ENCODE results near the gene PIK3C2G. TPM values are rescaled to one million over a fixed set of nuclear protein-coding genes. Genes with fewer than 3 reads are reported as not detected.

The PIK3C2G gene
- total RNA-seq, 2 experiments from 2014 or later, result not detected

DNA sequence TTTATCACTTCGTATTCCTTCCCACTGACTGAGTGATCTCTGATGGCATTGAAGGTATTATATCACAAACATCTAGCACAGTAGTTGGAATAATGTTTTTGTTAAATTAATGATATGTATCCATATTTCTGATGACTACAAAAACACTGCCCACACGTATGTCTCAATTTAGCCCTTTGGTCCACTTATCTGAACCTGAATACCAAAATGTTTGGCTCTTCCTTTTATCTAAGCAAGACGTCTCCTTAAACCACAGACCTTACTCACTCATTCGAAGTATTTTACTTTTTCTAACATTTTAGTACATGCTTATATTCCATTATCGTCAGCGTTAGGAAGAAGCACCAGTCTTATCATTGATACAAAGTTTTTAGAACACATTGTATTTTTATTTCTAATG, 126.4 kb downstream of the PIK3C2G start:
- intact Hi-C loops (cut with micrococcal nuclease; ENCODE audit: unreplicated experiment), result no loop called here

DNA sequence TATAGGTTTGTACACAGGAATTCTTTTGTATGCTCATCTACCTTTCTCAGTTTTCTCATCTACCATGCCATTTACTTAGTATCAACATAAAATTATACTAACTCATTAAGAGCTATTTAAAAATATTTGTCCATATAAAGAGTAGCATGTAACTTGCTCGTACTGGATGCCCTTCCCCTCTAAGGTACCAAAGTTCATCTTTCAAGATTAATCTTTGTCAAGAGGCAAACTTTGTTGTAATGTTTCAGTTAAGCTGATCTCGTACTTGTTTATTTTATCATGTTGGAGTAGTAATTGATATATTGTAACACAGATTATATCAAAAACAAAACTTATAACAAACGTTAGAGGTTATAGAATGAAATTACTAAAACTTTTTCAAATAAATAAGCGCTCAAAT, 128.5 kb downstream of the PIK3C2G start:
- Histone ChIP-seq H3K9me3 (ENCODE audit: low read length) (no peaks in the 10 kb centered on the region), H3K4me2 (ENCODE audit: low read length) (no peak overlapping the region), H3K4me3 (ENCODE audit: low read depth, low read length, poor library complexity, severe bottlenecking) (no peak overlapping the region), H3K4me1 (ENCODE audit: insufficient read depth, low read length, poor library complexity, severe bottlenecking) (peaks cover 2% of the 10 kb centered on the region), H4K20me1 (ENCODE audit: insufficient read depth, low read length) (no peaks in the 10 kb centered on the region), H2AFZ (ENCODE audit: low read length) (no peak overlapping the region), H3K79me2 (ENCODE audit: insufficient read depth, low read depth, low read length) (no peaks in the 10 kb centered on the region), H3K36me3 (ENCODE audit: insufficient read depth, low read length) (no peaks in the 10 kb centered on the region), H3K27ac (ENCODE audit: low read depth, low read length, poor library complexity, severe bottlenecking) (no peak overlapping the region), H3K9me2 (ENCODE audit: insufficient read depth, low read length) (no peaks in the 10 kb centered on the region)
- POLR2A ChIA-PET, result no interaction called here
- CTCF ChIA-PET (ENCODE audit: unreplicated experiment), result no interaction called here
- intact Hi-C loops (cut with micrococcal nuclease; ENCODE audit: unreplicated experiment), result no loop called here
- BruUV-seq (replicated peaks), result no TSS peak
- TF ChIP-seq EZH2phosphoT487 (IDR thresholded peaks at IDR 0.05; ENCODE audit: borderline replicate concordance, low read depth, low read length), result no peak
- TF ChIP-seq, protein P1, sequence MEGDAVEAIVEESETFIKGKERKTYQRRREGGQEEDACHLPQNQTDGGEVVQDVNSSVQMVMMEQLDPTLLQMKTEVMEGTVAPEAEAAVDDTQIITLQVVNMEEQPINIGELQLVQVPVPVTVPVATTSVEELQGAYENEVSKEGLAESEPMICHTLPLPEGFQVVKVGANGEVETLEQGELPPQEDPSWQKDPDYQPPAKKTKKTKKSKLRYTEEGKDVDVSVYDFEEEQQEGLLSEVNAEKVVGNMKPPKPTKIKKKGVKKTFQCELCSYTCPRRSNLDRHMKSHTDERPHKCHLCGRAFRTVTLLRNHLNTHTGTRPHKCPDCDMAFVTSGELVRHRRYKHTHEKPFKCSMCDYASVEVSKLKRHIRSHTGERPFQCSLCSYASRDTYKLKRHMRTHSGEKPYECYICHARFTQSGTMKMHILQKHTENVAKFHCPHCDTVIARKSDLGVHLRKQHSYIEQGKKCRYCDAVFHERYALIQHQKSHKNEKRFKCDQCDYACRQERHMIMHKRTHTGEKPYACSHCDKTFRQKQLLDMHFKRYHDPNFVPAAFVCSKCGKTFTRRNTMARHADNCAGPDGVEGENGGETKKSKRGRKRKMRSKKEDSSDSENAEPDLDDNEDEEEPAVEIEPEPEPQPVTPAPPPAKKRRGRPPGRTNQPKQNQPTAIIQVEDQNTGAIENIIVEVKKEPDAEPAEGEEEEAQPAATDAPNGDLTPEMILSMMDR (conservative IDR thresholded peaks at IDR 0.05; ENCODE audit: low read length), result no peak
- DNase-seq (ENCODE audit: low spot score), result no peak

More for the DNA sequence above, 126.4 kb downstream of the PIK3C2G start:
- H2AFZ ChIP-seq (ENCODE audit: low read length), result no peak overlapping the region
- no TSS peak for BruUV-seq (replicated peaks)
- no peaks in the 10 kb centered on the region for H3K79me2 ChIP-seq (ENCODE audit: insufficient read depth, low read depth, low read length)
- H3K27ac ChIP-seq (ENCODE audit: low read depth, low read length, poor library complexity, severe bottlenecking), result no peak overlapping the region
- DNase-seq (ENCODE audit: low spot score), result no peak
- TF ChIP-seq, protein P1 (conservative IDR thresholded peaks at IDR 0.05; ENCODE audit: low read length), result no peak
- no peak for TF ChIP-seq EZH2phosphoT487 (IDR thresholded peaks at IDR 0.05; ENCODE audit: borderline replicate concordance, low read depth, low read length)
- H3K9me2 ChIP-seq (ENCODE audit: insufficient read depth, low read length), result no peaks in the 10 kb centered on the region
- ChIA-PET POLR2A (no interaction called here), CTCF (ENCODE audit: unreplicated experiment) (no interaction called here)
- H3K4me2 ChIP-seq (ENCODE audit: low read length), result no peak overlapping the region
- no peaks in the 10 kb centered on the region for H3K36me3 ChIP-seq (ENCODE audit: insufficient read depth, low read length)
- H3K4me3 ChIP-seq (ENCODE audit: low read depth, low read length, poor library complexity, severe bottlenecking), result no peak overlapping the region
- H4K20me1 ChIP-seq (ENCODE audit: insufficient read depth, low read length), result no peaks in the 10 kb centered on the region
- no peaks in the 10 kb centered on the region for H3K9me3 ChIP-seq (ENCODE audit: low read length)
- H3K4me1 ChIP-seq (ENCODE audit: insufficient read depth, low read length, poor library complexity, severe bottlenecking), result peaks cover 2% of the 10 kb centered on the region

DNA sequence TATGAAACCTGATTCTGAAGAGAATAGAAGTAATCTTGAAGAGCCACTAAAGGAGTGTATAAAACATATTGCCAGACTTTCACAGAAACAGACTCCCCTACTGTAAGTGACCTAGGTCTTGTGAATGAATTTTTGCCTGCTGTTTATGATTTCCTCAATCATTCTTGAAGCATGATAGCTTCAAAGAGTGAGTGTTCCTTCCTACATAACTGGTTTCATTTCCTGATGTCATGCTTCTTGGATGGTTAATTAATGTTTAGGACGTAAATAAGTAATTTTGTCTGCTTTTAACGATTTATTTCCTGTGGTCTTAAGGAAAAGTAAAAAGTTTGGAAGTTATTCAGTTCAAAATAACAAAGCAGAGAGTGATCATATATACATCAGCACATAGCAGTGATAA, 129.8 kb downstream of the PIK3C2G start:
- Histone ChIP-seq H2AFZ (ENCODE audit: low read length) (no peak overlapping the region), H4K20me1 (ENCODE audit: insufficient read depth, low read length) (no peaks in the 10 kb centered on the region), H3K4me2 (ENCODE audit: low read length) (no peak overlapping the region), H3K9me2 (ENCODE audit: insufficient read depth, low read length) (no peaks in the 10 kb centered on the region), H3K9me3 (ENCODE audit: low read length) (no peaks in the 10 kb centered on the region), H3K79me2 (ENCODE audit: insufficient read depth, low read depth, low read length) (no peaks in the 10 kb centered on the region), H3K4me3 (ENCODE audit: low read depth, low read length, poor library complexity, severe bottlenecking) (no peak overlapping the region), H3K4me1 (ENCODE audit: insufficient read depth, low read length, poor library complexity, severe bottlenecking) (peaks cover 2% of the 10 kb centered on the region), H3K27ac (ENCODE audit: low read depth, low read length, poor library complexity, severe bottlenecking) (no peak overlapping the region), H3K36me3 (ENCODE audit: insufficient read depth, low read length) (no peaks in the 10 kb centered on the region)
- BruUV-seq (replicated peaks), result no TSS peak
- TF ChIP-seq, protein P1 (conservative IDR thresholded peaks at IDR 0.05; ENCODE audit: low read length), result no peak
- no peak for TF ChIP-seq EZH2phosphoT487 (IDR thresholded peaks at IDR 0.05; ENCODE audit: borderline replicate concordance, low read depth, low read length)
- ChIA-PET CTCF (ENCODE audit: unreplicated experiment) (no interaction called here), POLR2A (no interaction called here)
- DNase-seq (ENCODE audit: low spot score), result no peak
- intact Hi-C loops (cut with micrococcal nuclease; ENCODE audit: unreplicated experiment), result no loop called here
